Astrocyte (in vitro differentiated cells and primary cell): Measurements from ENCODE around the gene OR10H5. TPM values are rescaled to one million over a fixed set of nuclear protein-coding genes. Genes with fewer than 3 reads are reported as not detected.

ENCODE experiments used
- DNase-seq: peaks from one replicate; pipeline ENCODE4 v3.0.0-alpha.2; 2010; ENCODE audit warnings: low read depth
- FAIRE-seq: peaks from 2 replicates; lab custom pipeline; 2011; peaks lifted over from hg19 to GRCh38; lab: Jason Lieb, UNC
- H2AFZ ChIP-seq: 2 replicates; pipeline ENCODE4 v1.6.0; 2012; ENCODE audit warnings: low read depth, low read length, inconsistent platforms
- H3K27ac ChIP-seq: 2 replicates; pipeline ENCODE4 v1.5.1; 2011; ENCODE audit warnings: low read depth, low read length, inconsistent platforms
- H3K27me3 ChIP-seq: 2 replicates; pipeline ENCODE4 v1.6.0; 2011; ENCODE audit warnings: low read length, inconsistent platforms; ENCODE audit not compliant: insufficient read depth
- H3K36me3 ChIP-seq: 2 replicates; pipeline ENCODE4 v1.5.1; 2011; ENCODE audit warnings: low read length, inconsistent platforms; ENCODE audit not compliant: insufficient read depth
- H3K4me1 ChIP-seq: 2 replicates; pipeline ENCODE4 v1.5.1; 2011; ENCODE audit warnings: low read length, inconsistent platforms; ENCODE audit not compliant: insufficient read depth
- H3K4me2 ChIP-seq: 2 replicates; pipeline ENCODE4 v1.6.0; 2012; ENCODE audit warnings: low read length, inconsistent platforms
- H3K4me3 ChIP-seq: 2 replicates; pipeline ENCODE4 v1.5.1; 2011; ENCODE audit warnings: low read depth, mild to moderate bottlenecking, low read length, inconsistent platforms; ENCODE audit not compliant: insufficient read depth
- H3K79me2 ChIP-seq: 2 replicates; pipeline ENCODE4 v1.6.0; 2012; ENCODE audit warnings: mild to moderate bottlenecking, low read length, inconsistent platforms; ENCODE audit not compliant: insufficient read depth
- H3K9ac ChIP-seq: 2 replicates; pipeline ENCODE4 v1.6.0; 2012; ENCODE audit warnings: mild to moderate bottlenecking, low read length, inconsistent platforms
- H3K9me3 ChIP-seq: 2 replicates; pipeline ENCODE4 v1.5.1; 2012; ENCODE audit warnings: low read depth, mild to moderate bottlenecking, low read length, inconsistent platforms; ENCODE audit not compliant: insufficient read depth
- H4K20me1 ChIP-seq: 2 replicates; pipeline ENCODE4 v1.6.0; 2012; ENCODE audit warnings: low read length, inconsistent platforms; ENCODE audit not compliant: insufficient read depth
- H3K27ac Mint-ChIP-seq: one replicate; pipeline ENCODE4 v1.8.0; 2021; ENCODE audit warnings: mild to moderate bottlenecking, mixed read lengths; ENCODE audit not compliant: unreplicated experiment
- H3K27me3 Mint-ChIP-seq: one replicate; pipeline ENCODE4 v1.8.0; 2021; ENCODE audit warnings: low read depth, mixed read lengths; ENCODE audit not compliant: unreplicated experiment
- H3K36me3 Mint-ChIP-seq: one replicate; pipeline ENCODE4 v1.8.0; 2021; ENCODE audit warnings: low read depth, mixed read lengths; ENCODE audit not compliant: unreplicated experiment
- H3K4me1 Mint-ChIP-seq: one replicate; pipeline ENCODE4 v1.8.0; 2021; ENCODE audit warnings: low read depth, mixed read lengths; ENCODE audit not compliant: unreplicated experiment
- H3K4me3 Mint-ChIP-seq: one replicate; pipeline ENCODE4 v1.8.0; 2021; ENCODE audit warnings: mild to moderate bottlenecking, moderate library complexity, mixed read lengths; ENCODE audit not compliant: unreplicated experiment
- H3K9me3 Mint-ChIP-seq: one replicate; pipeline ENCODE4 v1.8.0; 2021; ENCODE audit warnings: mild to moderate bottlenecking, mixed read lengths; ENCODE audit not compliant: unreplicated experiment
- EZH2 ChIP-seq: IDR thresholded peaks from 2 replicates; pipeline ENCODE4 v1.6.1; 2012; ENCODE audit warnings: mild to moderate bottlenecking, low read length, inconsistent platforms; ENCODE audit not compliant: insufficient read depth
- total RNA-seq: library from RNA; stranded (reverse); gene quantifications from 2 replicates; pipeline ENCODE4 v1.2.1, GENCODE V29; 2021
- TF ChIP-seq, protein P1 (sequence below): IDR thresholded peaks from 2 replicates; pipeline ENCODE4 v1.5.1; 2011; ENCODE audit warnings: low read depth, mild to moderate bottlenecking, inconsistent platforms, low read length, moderate library complexity; ENCODE audit not compliant: insufficient read depth

OR10H5 gene
- total RNA-seq, 1 donor from 2014 or later, result not detected

DNA sequence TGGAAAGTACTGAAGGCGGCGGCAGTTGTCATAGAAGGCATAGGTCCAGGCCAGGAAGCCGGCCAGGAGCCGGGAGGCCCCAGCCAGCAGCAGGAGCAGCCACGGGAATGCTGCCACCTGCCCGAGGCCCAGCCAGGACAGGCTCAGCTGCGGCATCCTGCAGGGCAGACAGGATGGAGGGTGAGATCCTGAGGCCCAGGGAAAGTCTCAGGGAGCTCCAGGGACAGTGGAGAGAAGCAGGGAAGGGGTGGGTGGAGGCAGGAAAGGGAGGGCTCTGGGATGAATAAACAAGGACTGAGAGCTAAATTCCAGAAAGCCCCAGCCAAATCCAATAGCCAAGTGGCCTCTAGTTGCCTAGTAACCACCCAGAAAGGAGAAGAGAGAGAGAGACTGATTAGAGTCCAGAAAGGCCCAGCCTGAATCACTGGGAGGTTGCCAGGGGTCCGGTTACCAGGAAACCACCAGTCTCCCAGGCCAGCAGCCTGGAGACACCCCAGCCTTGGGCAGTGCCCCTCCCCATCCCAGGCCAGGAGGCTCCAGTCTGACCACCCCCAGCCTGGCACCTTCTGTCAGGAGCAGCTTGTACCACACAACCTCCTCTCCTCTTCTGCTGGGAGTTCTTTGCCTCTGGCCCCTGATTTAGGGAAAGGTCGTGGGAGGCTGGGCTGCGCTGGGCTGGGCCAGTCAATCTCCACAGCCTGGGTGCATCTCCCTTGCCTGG lies 7.5 kb upstream of the OR10H5 start:
- Histone ChIP-seq H3K9ac (no peak overlapping the region), H3K9me3 (peaks cover 3% of the 10 kb centered on the region), H4K20me1 (no peaks in the 10 kb centered on the region), H3K27ac (no peak overlapping the region), H3K27me3 (no peaks in the 10 kb centered on the region), H3K4me1 (no peaks in the 10 kb centered on the region), H3K36me3 (no peaks in the 10 kb centered on the region), H3K4me3 (no peak overlapping the region), H2AFZ (no peak overlapping the region), H3K79me2 (no peaks in the 10 kb centered on the region), H3K4me2 (no peak overlapping the region)
- H3K4me3 Mint-ChIP-seq, result no peak overlapping the region
- H3K27me3 Mint-ChIP-seq, result no peaks in the 10 kb centered on the region
- DNase-seq, result no peak
- peaks cover 24% of the 10 kb centered on the region for H3K9me3 Mint-ChIP-seq
- H3K27ac Mint-ChIP-seq, result no peak overlapping the region
- TF ChIP-seq, protein P1, sequence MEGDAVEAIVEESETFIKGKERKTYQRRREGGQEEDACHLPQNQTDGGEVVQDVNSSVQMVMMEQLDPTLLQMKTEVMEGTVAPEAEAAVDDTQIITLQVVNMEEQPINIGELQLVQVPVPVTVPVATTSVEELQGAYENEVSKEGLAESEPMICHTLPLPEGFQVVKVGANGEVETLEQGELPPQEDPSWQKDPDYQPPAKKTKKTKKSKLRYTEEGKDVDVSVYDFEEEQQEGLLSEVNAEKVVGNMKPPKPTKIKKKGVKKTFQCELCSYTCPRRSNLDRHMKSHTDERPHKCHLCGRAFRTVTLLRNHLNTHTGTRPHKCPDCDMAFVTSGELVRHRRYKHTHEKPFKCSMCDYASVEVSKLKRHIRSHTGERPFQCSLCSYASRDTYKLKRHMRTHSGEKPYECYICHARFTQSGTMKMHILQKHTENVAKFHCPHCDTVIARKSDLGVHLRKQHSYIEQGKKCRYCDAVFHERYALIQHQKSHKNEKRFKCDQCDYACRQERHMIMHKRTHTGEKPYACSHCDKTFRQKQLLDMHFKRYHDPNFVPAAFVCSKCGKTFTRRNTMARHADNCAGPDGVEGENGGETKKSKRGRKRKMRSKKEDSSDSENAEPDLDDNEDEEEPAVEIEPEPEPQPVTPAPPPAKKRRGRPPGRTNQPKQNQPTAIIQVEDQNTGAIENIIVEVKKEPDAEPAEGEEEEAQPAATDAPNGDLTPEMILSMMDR, result no peak
- TF ChIP-seq EZH2, result no peak
- peaks cover 1% of the 10 kb centered on the region for H3K36me3 Mint-ChIP-seq
- H3K4me1 Mint-ChIP-seq, result no peaks in the 10 kb centered on the region
- no peak for FAIRE-seq

DNA sequence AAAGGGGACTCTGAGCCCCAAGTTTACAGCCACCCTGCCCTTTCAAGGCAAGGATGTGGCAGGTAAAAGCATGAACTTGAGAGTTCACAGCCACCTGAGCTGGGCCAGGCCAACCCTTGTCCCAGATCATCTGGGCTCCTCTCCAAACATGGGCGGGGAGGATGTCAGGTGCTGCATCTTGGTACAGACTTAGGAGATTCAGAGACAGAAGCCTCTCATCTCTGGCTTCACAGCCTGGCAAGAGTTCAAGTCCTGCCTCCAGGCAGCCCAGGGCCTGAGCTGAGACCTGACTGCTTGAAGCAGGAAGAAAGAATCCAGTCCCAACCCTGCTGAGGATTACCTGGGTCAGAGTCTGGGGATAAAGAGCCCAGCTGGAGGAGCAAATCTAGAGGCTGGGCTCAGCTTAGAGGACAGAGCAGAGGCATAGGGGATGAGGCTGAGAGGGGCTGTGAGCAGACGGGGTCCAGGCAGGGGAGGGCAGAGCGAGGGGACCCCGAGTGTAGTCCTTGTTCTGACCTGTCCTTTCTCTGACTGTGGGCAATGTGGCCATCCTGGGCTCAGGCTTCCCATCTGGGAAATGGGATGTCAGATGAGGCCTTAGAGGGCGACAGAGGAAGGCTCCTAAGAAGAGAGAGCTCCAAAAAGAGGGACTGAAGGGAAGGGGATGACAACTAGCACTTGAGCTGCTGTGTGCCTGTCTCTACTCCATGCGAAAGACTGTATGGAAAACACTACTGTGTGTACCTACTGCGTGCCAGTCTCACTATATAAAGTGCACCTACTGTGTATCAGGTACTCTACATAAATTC lies 6.6 kb upstream of the OR10H5 start:
- Mint-ChIP-seq H3K36me3 (peaks cover 1% of the 10 kb centered on the region), H3K4me1 (no peaks in the 10 kb centered on the region), H3K27me3 (no peaks in the 10 kb centered on the region), H3K9me3 (peaks cover 17% of the 10 kb centered on the region), H3K27ac (no peak overlapping the region), H3K4me3 (no peak overlapping the region)
- peaks cover 3% of the 10 kb centered on the region for H3K9me3 ChIP-seq
- no peak overlapping the region for H2AFZ ChIP-seq
- no peaks in the 10 kb centered on the region for H3K4me1 ChIP-seq
- H3K4me3 ChIP-seq, result no peak overlapping the region
- no peak overlapping the region for H3K27ac ChIP-seq
- no peaks in the 10 kb centered on the region for H3K36me3 ChIP-seq
- no peak for TF ChIP-seq EZH2
- TF ChIP-seq, protein P1, result no peak
- no peaks in the 10 kb centered on the region for H4K20me1 ChIP-seq
- DNase-seq (no peak), FAIRE-seq (no peak)
- H3K9ac ChIP-seq, result no peak overlapping the region
- no peak overlapping the region for H3K4me2 ChIP-seq
- no peaks in the 10 kb centered on the region for H3K79me2 ChIP-seq
- H3K27me3 ChIP-seq, result no peaks in the 10 kb centered on the region
